Right lobe of liver (tissue), 6 donors: ENCODE data around the gene ALPP. TPM values are rescaled to one million over a fixed set of nuclear protein-coding genes. Genes with fewer than 3 reads are reported as not detected.

ENCODE experiments used
- ATAC-seq, 4 donors: fragments of 200-7000 bp; cut with Tn5 transposase; one replicate each; pipeline ENCODE4 v1.9.1; 2020; ENCODE audit warnings: mild to moderate bottlenecking in 4 of 4, moderate library complexity in 4 of 4
- DNase-seq, 3 donors: peaks; one replicate each; pipeline ENCODE4 v3.0.0-alpha.2; 2020
- H3K27ac ChIP-seq, 3 donors: fragments of 200-600 bp; one replicate each; pipeline ENCODE4 v1.8.0; 2022
- H3K27me3 ChIP-seq, 2 donors: fragments of 200-600 bp; one replicate each; pipeline ENCODE4 v1.8.0; 2022
- H3K36me3 ChIP-seq, 4 donors: fragments of 200-600 bp; sonication (generic) in 1 of 4; one replicate each; pipeline versions ENCODE4 v1.5.1 to v1.8.0; 2017 to 2022; ENCODE audit warnings: control low read depth in 1 of 4
- H3K4me1 ChIP-seq, 4 donors: fragments of 200-600 bp; sonication (generic) in 1 of 4; one replicate each; pipeline versions ENCODE4 v1.5.1 to v1.8.0; 2017 to 2022; ENCODE audit warnings: control low read depth in 1 of 4
- H3K4me3 ChIP-seq, 3 donors: fragments of 200-600 bp; one replicate each; pipeline ENCODE4 v1.8.0; 2022
- H3K9me3 ChIP-seq, 4 donors: fragments of 200-600 bp; sonication (generic) in 1 of 4; one replicate each; pipeline versions ENCODE4 v1.5.1 to v1.8.0; 2017 to 2022; ENCODE audit warnings: control low read depth in 1 of 4
- POLR2A ChIP-seq: fragments of 450-650 bp; IDR thresholded peaks from one replicate; pipeline ENCODE4 v1.6.1; 2017; ENCODE audit warnings: antibody characterized with exemption, mild to moderate bottlenecking
- WGBS: methylation state at CpG from one replicate; pipeline ENCODE4 v1.1.6; 2018; ENCODE audit warnings: low coverage, low lambda C conversion rate; ENCODE audit not compliant: insufficient coverage; ENCODE audit errors: missing lambda C conversion rate; 5-methylcytosine and 5-hydroxymethylcytosine counted together
- intact Hi-C, 2 donors: fragments of 100-400 bp; cut with DNase I; formaldehyde crosslinking; loops; one replicate each; pipeline versions ENCODE4 v1.11.2 to v1.14.1; 2022
- total RNA-seq, 6 experiments: library from RNA; depleted of rRNA in 2 of 6; stranded (reverse); fragments of >200 nt in 2 of 6; fragmentation: NEBNext Ultra II Directional in 3 of 6; extraction: Animal tissue kit (Norgen Biotek cat#: 25700) in 3 of 6; gene quantifications; one replicate each; pipeline versions ENCODE4 v1.1.0 to v1.2.4, GENCODE V29; 2016 to 2023
- TF ChIP-seq, protein P1 (sequence below), 4 donors: fragments of 200-600 bp in 3 of 4; fragments of 450-650 bp in 1 of 4; IDR thresholded peaks; one replicate each; pipeline versions ENCODE4 v1.5.1 to v1.8.0; 2016 to 2022; ENCODE audit warnings: antibody characterized with exemption in 4 of 4, mild to moderate bottlenecking in 2 of 4
- donor health status: DM: no; HTN: yes; CAD: no.
- donor health status: DM: no; HTN: no; CAD: no.
- donor health status: DM: no; HTN: no; CAD: no.
- donor health status: DM: no; HTN: yes; CAD: no.
- donor health status: DM: no; HTN: yes; CAD: no.

The ALPP gene
- total RNA-seq, 6 experiments from 2014 or later, result not detected

DNA sequence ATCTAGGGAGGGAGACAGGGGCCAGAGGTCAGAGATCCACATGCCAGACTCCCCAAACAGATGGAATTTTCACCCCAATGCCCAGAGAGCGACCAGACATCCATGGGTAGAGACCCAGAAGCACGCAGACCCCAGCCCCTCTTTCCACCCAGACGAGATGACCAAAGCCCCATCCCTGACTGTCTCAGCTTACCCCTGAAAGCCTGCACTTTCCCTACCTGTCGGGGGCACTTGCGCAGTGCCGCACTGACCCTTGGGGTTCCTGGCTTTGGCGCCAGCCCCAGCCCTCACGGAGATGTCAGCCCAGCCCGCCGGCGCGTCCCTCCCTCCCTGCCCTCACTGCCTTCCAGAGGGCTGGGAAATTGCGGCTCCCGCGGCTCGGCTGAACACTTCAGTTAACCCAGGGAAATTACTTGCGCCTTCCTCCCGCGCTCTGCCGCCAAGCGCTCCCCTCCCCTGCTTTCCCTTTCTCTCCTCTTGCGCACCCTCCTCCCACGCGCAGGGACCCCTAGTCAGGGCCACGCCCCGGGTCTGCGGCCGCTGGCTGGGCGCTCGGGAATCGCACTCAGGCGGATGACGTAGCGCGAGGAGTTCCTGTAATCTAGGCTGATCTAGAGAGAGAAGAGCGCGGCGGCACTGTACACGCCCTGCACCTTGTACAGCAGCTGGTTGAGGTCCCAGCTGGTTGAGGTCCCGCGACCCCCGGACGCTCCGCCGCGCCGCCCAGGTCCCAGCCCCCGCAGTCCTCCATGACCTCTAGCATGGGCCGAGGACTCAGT lies 40.1 kb downstream of the ALPP start:
- H3K9me3 ChIP-seq, result no peaks in the 10 kb centered on the region
- H3K4me1 ChIP-seq, result peaks cover 0 to 10% (median 4%) of the 10 kb centered on the region in 4 donors
- TF ChIP-seq, protein P1, sequence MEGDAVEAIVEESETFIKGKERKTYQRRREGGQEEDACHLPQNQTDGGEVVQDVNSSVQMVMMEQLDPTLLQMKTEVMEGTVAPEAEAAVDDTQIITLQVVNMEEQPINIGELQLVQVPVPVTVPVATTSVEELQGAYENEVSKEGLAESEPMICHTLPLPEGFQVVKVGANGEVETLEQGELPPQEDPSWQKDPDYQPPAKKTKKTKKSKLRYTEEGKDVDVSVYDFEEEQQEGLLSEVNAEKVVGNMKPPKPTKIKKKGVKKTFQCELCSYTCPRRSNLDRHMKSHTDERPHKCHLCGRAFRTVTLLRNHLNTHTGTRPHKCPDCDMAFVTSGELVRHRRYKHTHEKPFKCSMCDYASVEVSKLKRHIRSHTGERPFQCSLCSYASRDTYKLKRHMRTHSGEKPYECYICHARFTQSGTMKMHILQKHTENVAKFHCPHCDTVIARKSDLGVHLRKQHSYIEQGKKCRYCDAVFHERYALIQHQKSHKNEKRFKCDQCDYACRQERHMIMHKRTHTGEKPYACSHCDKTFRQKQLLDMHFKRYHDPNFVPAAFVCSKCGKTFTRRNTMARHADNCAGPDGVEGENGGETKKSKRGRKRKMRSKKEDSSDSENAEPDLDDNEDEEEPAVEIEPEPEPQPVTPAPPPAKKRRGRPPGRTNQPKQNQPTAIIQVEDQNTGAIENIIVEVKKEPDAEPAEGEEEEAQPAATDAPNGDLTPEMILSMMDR (IDR thresholded peaks at IDR 0.05), result no peak
- no peak for TF ChIP-seq POLR2A
- no peak overlapping the region for H3K27ac ChIP-seq
- no peaks in the 10 kb centered on the region for H3K36me3 ChIP-seq
- H3K27me3 ChIP-seq, result peaks cover 21 to 27% of the 10 kb centered on the region in 2 donors
- DNase-seq, result no peak
- H3K4me3 ChIP-seq, result no peak overlapping the region
- WGBS, result 1% methylated on average over 29 of the region's 49 CpGs
- intact Hi-C loops, result no loop called here
- no peak for ATAC-seq

DNA sequence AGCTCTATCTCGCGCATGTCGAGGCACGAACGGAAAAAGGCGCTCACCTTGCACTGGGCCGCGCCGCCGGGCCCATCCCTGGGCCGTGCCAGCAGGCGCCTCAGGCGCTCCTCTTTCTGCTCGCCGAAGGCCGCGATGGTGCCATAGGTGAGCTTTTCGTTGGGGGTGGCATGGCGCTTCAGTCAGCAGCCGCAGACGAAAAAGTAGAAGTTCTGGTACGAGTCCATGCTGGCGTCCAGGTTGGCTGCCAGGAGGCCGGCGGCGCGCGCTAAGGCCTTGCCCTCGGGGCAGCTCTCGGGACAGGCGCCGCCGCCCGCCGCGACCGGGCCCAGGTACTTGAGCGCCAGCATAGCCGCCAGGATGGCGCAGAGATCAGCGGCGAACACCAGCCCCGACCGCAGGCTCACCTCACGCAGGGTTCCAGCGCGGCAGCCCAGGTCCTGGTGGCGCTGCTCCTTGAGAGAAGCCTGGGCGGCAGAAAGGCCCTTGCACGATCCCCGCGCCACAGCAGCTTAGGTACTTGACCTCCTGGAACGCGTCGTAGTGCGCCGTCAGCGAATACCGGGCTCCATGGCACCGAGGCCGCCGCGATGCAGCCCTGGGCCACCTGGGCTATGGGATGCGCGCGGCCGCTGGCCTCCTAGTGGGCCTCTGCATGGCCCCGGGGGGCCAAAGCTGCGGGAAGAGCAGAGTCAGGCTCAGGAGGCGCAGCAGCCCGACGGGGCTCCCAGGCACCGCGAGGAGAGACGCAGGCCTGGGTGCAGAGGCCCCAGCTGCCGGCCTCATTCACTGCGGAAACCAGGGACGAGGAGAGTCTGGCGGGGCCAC lies 40.9 kb downstream of the ALPP start:
- ATAC-seq (no peak), DNase-seq (peak in 1 of 3 donors; percentile 26)
- WGBS, result 0% methylated on average over 1 of the region's 79 CpGs
- intact Hi-C loops, result no loop called here
- no peak overlapping the region for H3K4me3 ChIP-seq
- no peak overlapping the region for H3K27ac ChIP-seq
- H3K36me3 ChIP-seq, result no peaks in the 10 kb centered on the region
- peaks cover 21 to 27% of the 10 kb centered on the region in 2 donors for H3K27me3 ChIP-seq
- peaks cover 0 to 10% (median 4%) of the 10 kb centered on the region in 4 donors for H3K4me1 ChIP-seq
- no peaks in the 10 kb centered on the region for H3K9me3 ChIP-seq
- TF ChIP-seq, protein P1 (IDR thresholded peaks at IDR 0.05), result no peak

DNA sequence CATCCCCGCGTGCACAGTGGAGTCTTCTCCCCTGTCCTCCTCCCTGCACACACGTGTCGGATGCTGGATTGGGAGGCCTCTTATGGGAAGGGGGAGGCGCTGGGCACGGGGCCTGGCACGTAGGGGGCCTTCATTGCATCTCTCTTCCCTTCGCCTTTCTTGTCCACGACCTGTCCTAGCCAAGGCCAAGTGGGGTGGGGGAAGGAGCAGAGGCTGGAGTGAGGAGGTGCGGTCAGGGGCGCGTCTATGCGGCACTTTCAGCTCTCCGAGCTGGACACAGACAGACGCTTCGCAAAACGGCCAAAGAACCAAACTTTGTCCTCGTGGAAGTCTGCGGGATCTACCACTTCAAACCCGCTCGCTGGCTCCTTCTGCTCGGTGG lies 41.5 kb downstream of the ALPP start:
- no peaks in the 10 kb centered on the region for H3K9me3 ChIP-seq
- TF ChIP-seq, protein P1 (IDR thresholded peaks at IDR 0.05), result no peak
- no peak for TF ChIP-seq POLR2A
- H3K27ac ChIP-seq, result no peak overlapping the region
- peaks cover 0 to 10% (median 4%) of the 10 kb centered on the region in 4 donors for H3K4me1 ChIP-seq
- H3K27me3 ChIP-seq, result peaks cover 21 to 27% of the 10 kb centered on the region in 2 donors
- ATAC-seq (no peak), DNase-seq (peak in 1 of 3 donors; percentile 14)
- 31% methylated on average over 5 of the region's 22 CpGs for WGBS
- intact Hi-C loops, result no loop called here
- no peak overlapping the region for H3K4me3 ChIP-seq
- H3K36me3 ChIP-seq, result no peaks in the 10 kb centered on the region

DNA sequence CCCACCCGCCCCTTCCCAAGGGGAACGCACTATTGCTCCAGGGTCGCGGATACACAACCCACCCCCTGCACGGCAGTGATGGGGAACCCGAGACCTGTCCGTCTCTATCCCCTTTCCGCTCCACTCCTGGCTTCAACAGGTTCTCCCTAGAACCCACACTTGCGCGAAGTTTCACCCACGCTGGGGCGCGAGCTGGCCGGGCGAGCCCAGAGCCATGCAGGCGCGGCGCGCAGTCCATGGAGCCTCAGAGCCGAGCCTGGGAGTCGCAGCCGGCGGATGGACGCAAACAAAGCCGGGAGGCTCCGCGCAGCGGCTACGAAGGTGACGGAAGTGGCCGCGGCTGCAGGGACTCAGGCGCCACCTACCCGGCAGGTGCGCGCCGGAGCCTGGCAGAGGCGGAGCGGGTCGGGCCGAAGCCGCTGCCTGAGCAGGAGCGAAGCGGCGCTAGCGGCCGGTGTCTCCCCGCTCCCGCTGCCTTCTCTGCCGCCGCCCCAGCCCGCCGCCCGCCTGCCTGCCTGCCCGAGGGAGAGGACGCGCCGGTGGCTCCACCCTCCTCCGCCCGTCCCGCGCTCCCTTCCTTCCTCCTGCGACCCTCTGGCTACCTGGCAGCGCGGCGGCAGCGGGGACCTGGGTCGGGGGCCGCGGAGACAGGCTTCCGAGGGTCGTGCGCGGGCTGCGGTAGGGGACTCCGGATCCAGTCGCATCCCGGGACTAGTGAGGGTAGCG lies 42.1 kb downstream of the ALPP start:
- 3% methylated on average over 17 of the region's 79 CpGs for WGBS
- TF ChIP-seq POLR2A, result no peak
- TF ChIP-seq, protein P1 (IDR thresholded peaks at IDR 0.05), result peak in 1 of 4 donors; percentile 14
- DNase-seq (peak in 2 of 3 donors; percentile 49 to 53), ATAC-seq (peak; percentile 74 to 92 (median 82))
- H3K27me3 ChIP-seq, result peaks cover 21 to 27% of the 10 kb centered on the region in 2 donors
- H3K4me3 ChIP-seq, result peak overlapping the region in 1 of 3 donors; percentile 31
- H3K9me3 ChIP-seq, result no peaks in the 10 kb centered on the region
- no peaks in the 10 kb centered on the region for H3K36me3 ChIP-seq
- intact Hi-C loops, result no loop called here
- H3K27ac ChIP-seq, result no peak overlapping the region
- peaks cover 0 to 10% (median 4%) of the 10 kb centered on the region in 4 donors for H3K4me1 ChIP-seq
